Right cardiac atrium (tissue), 5 donors: ENCODE data around the gene KCNT2. TPM values are rescaled to one million over a fixed set of nuclear protein-coding genes. Genes with fewer than 3 reads are reported as not detected.
A peak's percentile ranks its signal among the peaks of the same experiment; 100 is the strongest.

ENCODE experiments used
- ATAC-seq, 2 donors: fragments of 200-7000 bp; cut with Tn5 transposase; one replicate each; pipeline versions ENCODE4 v1.8.0 to v1.9.1; 2020; ENCODE audit warnings: moderate library complexity in 2 of 2, mild to moderate bottlenecking in 1 of 2
- DNase-seq, 3 donors: peaks; one replicate each; pipeline ENCODE4 v3.0.0-alpha.2; 2020
- H3K27ac ChIP-seq: one replicate; pipeline ENCODE4 v1.5.1; 2013; ENCODE audit warnings: mild to moderate bottlenecking, low read length, control low read depth, moderate library complexity
- H3K27me3 ChIP-seq: one replicate; pipeline ENCODE4 v1.6.1; 2013; ENCODE audit not compliant: control insufficient read depth, insufficient read depth
- H3K4me1 ChIP-seq: one replicate; pipeline ENCODE4 v1.6.1; 2013; ENCODE audit warnings: low read length; ENCODE audit not compliant: control insufficient read depth, insufficient read depth
- H3K4me3 ChIP-seq: one replicate; pipeline ENCODE4 v1.5.1; 2013; ENCODE audit warnings: low read length, control low read depth
- H3K9me3 ChIP-seq: one replicate; pipeline ENCODE4 v1.6.1; 2013; ENCODE audit warnings: low read length; ENCODE audit not compliant: control insufficient read depth
- WGBS: extraction: QIAGEN DNeasy Blood & Tissue Kit; methylation state at CpG from one replicate; pipeline ENCODE4 v1.1.7; 2013; 5-methylcytosine and 5-hydroxymethylcytosine counted together
- intact Hi-C, 4 donors: fragments of 100-400 bp; cut with DNase I; formaldehyde crosslinking; loops; one replicate each; pipeline versions ENCODE4 v1.11.0 to v1.14.0; 2022 to 2023
- polyA plus RNA-seq: library from polyadenylated mRNA; stranded (reverse); fragments of 200-250 nt; gene quantifications from one replicate; pipeline ENCODE4 v1.2.3, GENCODE V29; 2013
- total RNA-seq, 4 donors: library from RNA; stranded (reverse); fragmentation: NEBNext Ultra II Directional; extraction: Animal tissue kit (Norgen Biotek cat#: 25700); gene quantifications; one replicate each; pipeline ENCODE4 v1.2.1, GENCODE V29; 2021
- donor health status: healthy with polysubstance abuse.
- donor health status: DM: no; HTN: yes; CAD: no.
- donor health status: DM: no; HTN: no; CAD: no.
- donor health status: DM: no; HTN: yes; CAD: no; lungs with severe emphysema.
- donor health status: DM: yes; HTN: yes; CAD: no.

Gene KCNT2
- total and polyA plus RNA-seq, 5 donors = 1.9 to 7.1 (median 4.1) TPM

DNA sequence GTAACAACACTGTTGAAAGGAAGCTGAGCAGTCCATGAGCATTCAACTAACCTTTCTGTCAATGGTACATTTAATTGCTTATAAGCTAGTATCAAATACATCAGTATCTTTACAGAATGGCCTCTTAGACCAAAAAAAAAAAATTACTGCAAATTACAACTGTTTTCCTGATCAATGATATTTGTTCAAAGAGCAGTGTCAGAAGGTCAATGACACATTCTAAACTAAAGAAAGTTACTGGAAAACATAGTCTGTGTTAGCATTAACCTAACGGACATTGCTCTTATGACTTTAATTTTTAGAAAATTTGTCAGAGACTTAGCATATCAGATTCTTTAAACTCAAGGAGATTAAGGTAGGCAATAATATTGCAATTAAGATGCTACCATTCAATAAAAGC, 162.5 kb downstream of the KCNT2 start:
- no peaks in the 10 kb centered on the region for H3K9me3 ChIP-seq
- intact Hi-C loops = no loop called here
- H3K27ac ChIP-seq = no peak overlapping the region
- no peaks in the 10 kb centered on the region for H3K27me3 ChIP-seq
- H3K4me3 ChIP-seq = no peak overlapping the region
- no peaks in the 10 kb centered on the region for H3K4me1 ChIP-seq
- no peak for DNase-seq
- 94% methylated on average over 1 of the region's 1 CpG for WGBS
- ATAC-seq = no peak

DNA sequence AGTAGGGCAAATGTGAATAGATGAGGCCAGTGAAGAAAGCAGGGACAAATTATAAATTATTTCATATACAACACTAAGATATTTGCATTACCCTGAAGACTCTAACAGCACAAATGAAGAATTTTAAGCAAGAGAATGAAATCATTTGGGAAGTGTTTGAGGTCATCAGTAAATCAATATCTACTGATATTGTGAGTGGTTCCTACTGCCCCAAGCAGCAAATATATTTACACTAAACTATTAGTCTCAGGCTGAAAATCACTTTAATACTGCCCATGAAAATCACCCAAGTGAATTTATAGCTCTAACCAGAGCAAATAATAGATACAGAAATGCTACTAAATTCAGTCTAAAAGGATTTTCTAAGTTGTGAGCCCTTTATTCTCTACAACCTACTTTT, 163.6 kb downstream of the KCNT2 start:
- Histone ChIP-seq H3K9me3 (no peaks in the 10 kb centered on the region), H3K4me1 (no peaks in the 10 kb centered on the region), H3K27me3 (no peaks in the 10 kb centered on the region), H3K4me3 (no peak overlapping the region), H3K27ac (no peak overlapping the region)
- no peak for ATAC-seq
- DNase-seq = no peak
- intact Hi-C loops = no loop called here

DNA sequence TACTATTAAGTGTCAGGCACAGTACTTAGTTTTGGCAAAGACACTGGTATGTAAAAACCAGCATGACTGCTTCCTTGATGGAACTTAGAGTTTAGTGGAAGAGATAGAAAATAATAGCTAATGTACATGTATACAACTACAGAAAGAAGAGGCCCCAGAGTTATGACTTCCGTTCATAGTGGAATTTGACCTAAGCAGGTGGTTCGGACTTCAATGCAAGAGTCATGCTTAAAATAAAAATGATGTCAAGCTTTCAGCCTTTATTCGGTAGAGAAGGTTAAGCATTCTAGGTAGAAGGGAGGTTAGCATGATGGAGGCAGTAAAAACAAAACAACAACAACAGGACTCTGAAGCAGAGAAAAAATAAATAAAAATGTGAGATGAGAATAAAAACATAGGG, 165.9 kb downstream of the KCNT2 start:
- H3K4me3 ChIP-seq = no peak overlapping the region
- no peaks in the 10 kb centered on the region for H3K4me1 ChIP-seq
- no peak for DNase-seq
- H3K27me3 ChIP-seq = no peaks in the 10 kb centered on the region
- intact Hi-C loops = no loop called here
- ATAC-seq = no peak
- H3K27ac ChIP-seq = no peak overlapping the region
- WGBS = 88% methylated on average over 3 of the region's 3 CpGs
- H3K9me3 ChIP-seq = no peaks in the 10 kb centered on the region

DNA sequence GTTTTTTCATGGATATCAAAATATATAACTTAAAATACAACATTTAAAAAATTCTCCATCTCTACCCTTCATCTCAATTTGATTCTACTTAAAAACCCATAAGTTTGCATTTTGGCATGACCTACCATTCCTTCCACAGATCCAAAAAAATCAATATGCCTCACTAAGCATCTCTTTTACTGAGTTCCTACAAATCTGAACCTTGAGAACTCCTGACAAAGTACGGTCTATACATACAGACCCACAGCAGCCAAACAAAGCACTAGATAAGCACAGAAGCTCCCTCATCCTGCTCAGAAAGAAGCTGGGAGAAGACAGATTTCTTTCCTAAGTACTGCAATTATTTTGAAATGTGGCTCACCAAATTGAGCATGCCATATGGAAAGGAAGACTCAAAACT, 167.5 kb downstream of the KCNT2 start:
- Histone ChIP-seq H3K9me3 (no peaks in the 10 kb centered on the region), H3K4me3 (no peak overlapping the region), H3K27ac (no peak overlapping the region), H3K27me3 (no peaks in the 10 kb centered on the region), H3K4me1 (no peaks in the 10 kb centered on the region)
- intact Hi-C loops = no loop called here
- WGBS = 69% methylated on average over 1 of the region's 1 CpG
- no peak for ATAC-seq
- no peak for DNase-seq

DNA sequence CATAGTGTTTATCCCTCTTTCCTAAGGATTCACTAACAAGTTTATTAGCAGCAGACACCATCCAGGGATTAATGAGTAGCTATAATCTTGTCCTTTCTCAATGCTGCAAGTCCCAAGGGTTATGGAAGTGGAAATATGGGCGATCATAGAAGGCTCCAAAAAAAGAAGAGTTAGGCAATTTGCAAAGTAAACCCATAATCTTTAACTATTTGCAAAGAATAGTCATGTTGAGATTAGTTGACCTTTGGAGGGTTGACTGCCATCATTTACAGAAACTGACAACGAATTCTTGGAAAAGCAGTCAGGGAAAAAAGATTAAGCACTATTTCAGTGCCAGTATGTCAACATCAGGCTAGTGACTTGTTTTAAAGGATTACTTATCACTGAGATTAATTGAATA, 169.9 kb downstream of the KCNT2 start:
- no peak for DNase-seq
- WGBS = 25% methylated on average over 2 of the region's 2 CpGs
- no peaks in the 10 kb centered on the region for H3K9me3 ChIP-seq
- intact Hi-C loops = no loop called here
- no peak overlapping the region for H3K4me3 ChIP-seq
- ATAC-seq = peak; percentile 59 to 79
- H3K27me3 ChIP-seq = no peaks in the 10 kb centered on the region
- no peak overlapping the region for H3K27ac ChIP-seq
- H3K4me1 ChIP-seq = no peaks in the 10 kb centered on the region

DNA sequence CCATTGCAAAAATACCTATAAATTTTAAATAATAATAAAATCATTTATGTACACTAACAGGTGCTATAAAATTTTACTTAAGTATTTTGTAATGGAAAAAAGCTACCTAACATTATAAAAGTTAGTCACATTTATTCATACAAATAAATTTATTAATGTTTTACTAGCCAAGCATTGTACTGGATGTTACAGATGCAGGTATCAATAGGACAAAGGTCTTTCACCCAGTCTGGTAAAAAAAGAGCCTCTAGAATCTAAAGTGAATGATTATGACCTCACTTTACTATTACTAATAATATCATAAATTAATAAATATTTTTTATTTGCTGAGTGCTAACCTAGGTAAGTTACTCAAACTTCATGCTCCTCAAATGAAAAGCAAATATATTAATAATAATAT, 170.6 kb downstream of the KCNT2 start:
- H3K4me3 ChIP-seq = no peak overlapping the region
- no peak for DNase-seq
- intact Hi-C loops = no loop called here
- no peaks in the 10 kb centered on the region for H3K27me3 ChIP-seq
- no peak for ATAC-seq
- no peak overlapping the region for H3K27ac ChIP-seq
- H3K4me1 ChIP-seq = no peaks in the 10 kb centered on the region
- H3K9me3 ChIP-seq = no peaks in the 10 kb centered on the region

DNA sequence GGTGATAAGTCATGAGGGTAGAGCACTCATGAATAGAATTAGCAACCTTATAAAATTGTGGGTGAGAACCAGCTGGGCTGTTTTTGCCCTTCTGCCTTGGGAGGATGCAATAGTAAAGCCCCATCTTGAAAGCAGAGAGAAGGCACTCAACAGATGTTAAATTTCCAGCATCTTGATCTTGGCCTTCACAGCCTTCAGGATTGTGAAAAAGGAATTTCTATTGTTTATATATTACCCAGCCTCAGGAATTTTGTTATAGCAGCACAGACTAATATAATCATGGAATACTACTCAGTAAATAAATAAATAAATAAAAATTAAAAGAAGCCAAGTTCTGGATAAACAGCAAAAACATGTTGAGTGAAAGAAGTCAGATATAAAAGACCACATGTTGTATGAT, 175.2 kb downstream of the KCNT2 start:
- Histone ChIP-seq H3K4me3 (no peak overlapping the region), H3K9me3 (no peaks in the 10 kb centered on the region), H3K4me1 (no peaks in the 10 kb centered on the region), H3K27me3 (no peaks in the 10 kb centered on the region), H3K27ac (no peak overlapping the region)
- ATAC-seq = no peak
- no peak for DNase-seq
- intact Hi-C loops = no loop called here

DNA sequence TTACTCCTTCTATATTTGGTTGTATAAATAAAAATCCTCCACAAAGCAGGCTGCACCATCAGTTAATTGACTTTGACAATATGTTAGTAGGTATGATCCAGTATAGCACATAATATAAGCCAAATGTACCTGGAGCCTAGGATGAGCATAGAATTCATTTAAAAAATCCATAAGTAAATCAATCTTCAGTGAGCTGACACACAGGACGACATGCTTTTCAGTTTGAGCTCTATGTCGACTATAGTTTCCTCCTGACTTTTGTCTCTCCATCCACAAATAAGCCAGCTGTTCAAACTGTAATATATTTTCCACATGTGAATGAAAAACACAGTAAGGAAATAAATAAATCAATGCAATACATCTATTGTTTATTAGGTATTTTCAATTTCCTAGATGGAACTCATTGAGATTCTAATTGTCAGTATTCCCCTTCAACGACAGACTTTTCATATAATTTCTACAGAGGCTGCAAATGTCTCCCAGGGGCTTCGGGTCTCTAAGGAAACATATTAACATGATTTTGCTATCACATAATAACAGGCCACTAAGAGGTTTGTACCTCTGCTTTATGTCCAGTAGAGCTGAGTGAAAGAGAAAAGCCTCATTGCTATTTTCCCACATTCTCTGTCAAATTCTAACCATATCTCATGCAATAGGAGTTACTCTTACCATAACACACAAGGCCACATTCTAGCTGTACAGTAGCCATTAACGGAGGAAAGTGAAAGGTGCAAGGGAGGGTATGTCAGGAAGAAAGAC, 180.1 kb downstream of the KCNT2 start:
- H3K9me3 ChIP-seq = no peaks in the 10 kb centered on the region
- whole genome bisulfite sequencing = 71% methylated on average over 5 of the region's 5 CpGs
- H3K4me3 ChIP-seq = no peak overlapping the region
- intact Hi-C loops = no loop called here
- DNase-seq (no peak), ATAC-seq (no peak)
- H3K27me3 ChIP-seq = no peaks in the 10 kb centered on the region
- H3K27ac ChIP-seq = no peak overlapping the region
- no peaks in the 10 kb centered on the region for H3K4me1 ChIP-seq

DNA sequence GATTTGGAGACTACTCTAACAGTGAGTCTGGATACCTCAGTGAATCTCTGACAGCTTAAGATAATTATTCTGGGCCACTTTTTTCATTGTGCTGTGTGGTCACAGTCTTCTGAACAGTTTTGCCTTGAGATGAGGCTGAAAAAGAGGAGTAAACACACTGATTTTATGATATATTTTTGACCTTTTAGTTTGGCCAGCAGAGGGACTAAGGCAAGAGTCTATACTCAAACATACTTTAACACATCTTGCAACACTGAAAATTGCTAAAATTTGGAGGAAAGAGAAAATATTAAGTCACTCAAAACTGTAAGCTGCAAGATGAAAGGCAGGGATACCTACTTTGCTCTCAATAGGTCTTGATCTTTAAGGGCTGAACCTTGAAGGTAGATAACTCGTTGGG, 182.7 kb downstream of the KCNT2 start:
- Histone ChIP-seq H3K27me3 (no peaks in the 10 kb centered on the region), H3K4me3 (no peak overlapping the region), H3K9me3 (no peaks in the 10 kb centered on the region), H3K27ac (no peak overlapping the region), H3K4me1 (no peaks in the 10 kb centered on the region)
- ATAC-seq (no peak), DNase-seq (no peak)
- WGBS = 74% methylated on average over 1 of the region's 1 CpG
- intact Hi-C loops = no loop called here

DNA sequence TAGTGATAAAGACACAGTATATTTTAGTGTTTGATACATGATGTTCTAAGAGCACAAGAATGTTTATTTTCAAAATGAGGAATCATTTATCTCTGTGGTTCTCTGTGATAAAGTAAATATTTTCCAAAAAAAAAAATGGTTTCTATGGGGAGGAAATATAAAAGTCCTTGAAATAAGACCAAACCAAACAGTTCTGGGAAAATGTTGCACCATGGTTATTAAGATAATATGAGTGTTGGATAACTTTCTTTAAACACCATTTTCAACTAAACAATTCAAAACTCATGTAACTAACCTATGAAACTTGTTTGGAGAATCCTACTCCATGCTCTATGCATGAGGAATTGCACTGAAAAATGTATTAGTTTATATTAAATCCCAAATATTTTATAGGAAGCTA, 184.6 kb downstream of the KCNT2 start:
- Histone ChIP-seq H3K4me3 (no peak overlapping the region), H3K27ac (no peak overlapping the region), H3K4me1 (no peaks in the 10 kb centered on the region), H3K9me3 (no peaks in the 10 kb centered on the region), H3K27me3 (no peaks in the 10 kb centered on the region)
- intact Hi-C loops = no loop called here
- DNase-seq (no peak), ATAC-seq (peak; percentile 32 to 55)

DNA sequence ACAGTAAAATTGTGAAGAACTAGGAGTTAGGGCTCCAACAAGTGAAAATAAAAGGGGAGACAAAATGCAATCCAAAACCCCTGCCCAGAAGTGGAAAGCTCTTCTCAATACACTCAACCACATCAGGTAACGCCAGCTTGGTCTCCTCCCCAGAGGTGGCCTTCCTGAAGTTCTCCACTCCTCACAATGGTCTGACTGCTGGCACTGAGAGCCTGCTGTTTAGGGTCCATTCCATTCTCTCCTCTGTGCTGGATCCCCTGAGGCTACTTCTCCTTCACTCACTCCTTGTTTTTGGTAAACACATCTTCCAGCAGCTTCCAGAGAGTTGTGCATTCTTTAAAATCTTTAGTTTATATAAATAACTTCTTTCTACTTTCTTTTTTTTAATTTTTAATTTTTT, 189.5 kb downstream of the KCNT2 start:
- 94% methylated on average over 1 of the region's 1 CpG for WGBS
- no peaks in the 10 kb centered on the region for H3K9me3 ChIP-seq
- intact Hi-C loops = no loop called here
- H3K4me1 ChIP-seq = no peaks in the 10 kb centered on the region
- H3K27ac ChIP-seq = no peak overlapping the region
- H3K4me3 ChIP-seq = no peak overlapping the region
- H3K27me3 ChIP-seq = no peaks in the 10 kb centered on the region
- no peak for ATAC-seq
- DNase-seq = no peak

DNA sequence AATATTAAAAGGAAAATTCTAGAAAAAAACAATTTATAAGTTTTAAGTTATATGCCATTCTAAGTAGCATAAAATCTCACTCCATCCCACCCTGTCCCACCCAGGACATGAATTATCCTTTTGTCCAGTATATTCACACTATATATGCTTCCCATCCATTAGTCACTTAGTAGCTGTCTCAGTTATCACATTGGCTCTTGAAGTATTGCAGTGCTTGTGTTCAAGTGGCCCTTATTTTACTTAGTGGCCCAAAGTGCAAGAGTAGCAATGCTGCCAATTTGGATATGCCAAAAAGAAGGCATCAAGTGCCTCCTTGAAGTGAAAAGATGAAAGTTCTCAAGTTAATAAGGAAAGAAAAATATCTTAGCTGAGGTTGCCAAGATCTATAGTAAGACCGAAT, 192.3 kb downstream of the KCNT2 start:
- no peaks in the 10 kb centered on the region for H3K4me1 ChIP-seq
- intact Hi-C loops = no loop called here
- no peak for ATAC-seq
- no peaks in the 10 kb centered on the region for H3K9me3 ChIP-seq
- 73% methylated on average over 1 of the region's 1 CpG for WGBS
- no peaks in the 10 kb centered on the region for H3K27me3 ChIP-seq
- H3K27ac ChIP-seq = no peak overlapping the region
- no peak overlapping the region for H3K4me3 ChIP-seq
- DNase-seq = no peak
